NOMO-1 (cell line): ENCODE measurements around the gene SOX21.
"Not testable (repeated sequence)": the region's sequence is repeated elsewhere in the genome, so short reads cannot be mapped to it uniquely, and the experiment has no call there.

Experiments used
- DNase-seq, 2 experiments: peaks; one replicate each; lab custom pipeline; 2025; ENCODE audit not compliant: unreplicated experiment in 2 of 2; lab: John Stamatoyannopoulos, UW

Gene SOX21

DNA sequence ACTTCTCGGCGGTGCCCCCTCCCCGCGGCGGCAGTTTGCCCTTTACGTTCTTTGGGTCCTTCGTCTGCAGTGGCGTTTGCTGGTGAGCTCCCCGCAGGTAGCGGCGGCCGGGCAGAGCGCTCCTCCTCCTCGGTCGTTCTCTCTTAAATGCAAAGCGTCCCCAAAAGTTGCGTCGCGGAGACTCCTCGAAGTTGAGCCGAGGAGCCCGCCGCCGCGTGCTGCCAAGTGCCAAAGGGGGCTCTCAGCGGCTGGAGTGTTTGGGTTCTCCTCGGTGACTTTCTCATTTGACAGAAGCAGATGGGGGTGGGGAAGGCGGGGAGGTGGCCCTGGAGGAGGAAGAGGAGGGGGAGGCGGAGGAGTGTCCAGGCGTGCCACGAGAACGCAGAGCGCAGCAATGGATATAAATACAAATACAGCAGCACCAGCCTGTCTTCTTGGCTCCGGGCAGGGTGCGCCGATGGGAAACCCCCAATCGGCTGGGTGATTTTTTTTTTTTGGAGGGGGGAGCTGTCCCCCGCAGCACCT lies at the start of gene SOX21:
SOX21 (minus strand) TSS at position 259 of the 525 bp plus-strand sequence. CDS start 496 bp downstream, outside the sequence.
- DNase-seq, result no peak

GRCh38 chr13:94761407-94761806 lies 49.1 kb upstream of the SOX21 start:
- no peak for DNase-seq

GRCh38 chr13:94759120-94759728 lies 46.9 kb upstream of the SOX21 start:
- DNase-seq, result no peak

DNA sequence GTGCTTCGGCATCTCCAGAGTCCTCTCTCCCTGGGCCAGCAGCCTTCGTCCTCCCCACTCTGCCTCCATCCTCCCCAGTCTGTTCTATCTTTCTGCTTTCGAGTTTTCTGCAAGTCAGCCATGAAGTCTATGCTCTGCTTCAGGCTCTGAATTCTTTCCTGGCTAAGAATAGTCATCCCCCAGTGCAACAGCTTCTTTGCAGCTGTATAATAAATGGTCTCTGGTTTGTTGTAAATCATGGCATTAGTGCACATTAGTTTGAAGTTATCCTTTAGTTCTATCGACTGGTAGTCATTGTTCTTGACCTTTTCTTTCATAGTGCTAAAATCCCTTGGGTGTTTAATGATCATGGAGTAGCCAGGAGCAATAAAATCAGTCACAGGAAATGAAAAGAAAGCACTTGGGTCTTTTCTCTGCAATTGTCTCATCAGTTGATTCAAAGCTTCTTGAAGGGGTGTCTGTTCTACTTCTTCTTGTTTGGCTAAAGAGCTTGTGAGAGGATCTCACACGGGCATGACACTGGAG lies 46.2 kb upstream of the SOX21 start:
- no peak for DNase-seq

DNA sequence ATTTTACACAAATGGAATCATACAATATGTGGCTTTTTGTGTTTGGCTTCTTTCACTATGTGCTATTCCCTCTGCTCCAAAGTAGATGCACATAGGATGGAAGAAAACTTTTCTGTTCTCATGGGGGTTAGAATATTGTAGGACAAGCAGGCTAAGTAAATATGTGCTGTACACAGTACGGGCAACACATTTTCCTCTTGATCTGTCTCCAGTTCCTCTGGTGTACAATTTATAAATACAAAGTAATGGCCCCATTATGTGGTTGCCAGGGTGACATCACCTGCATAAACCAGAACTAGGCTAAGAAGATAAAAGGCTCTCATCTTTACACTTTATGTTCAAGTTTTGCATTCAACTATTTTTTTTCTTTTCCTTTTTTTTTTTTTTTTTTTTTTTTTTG lies 41.0 kb upstream of the SOX21 start:
- DNase-seq, result no peak

DNA sequence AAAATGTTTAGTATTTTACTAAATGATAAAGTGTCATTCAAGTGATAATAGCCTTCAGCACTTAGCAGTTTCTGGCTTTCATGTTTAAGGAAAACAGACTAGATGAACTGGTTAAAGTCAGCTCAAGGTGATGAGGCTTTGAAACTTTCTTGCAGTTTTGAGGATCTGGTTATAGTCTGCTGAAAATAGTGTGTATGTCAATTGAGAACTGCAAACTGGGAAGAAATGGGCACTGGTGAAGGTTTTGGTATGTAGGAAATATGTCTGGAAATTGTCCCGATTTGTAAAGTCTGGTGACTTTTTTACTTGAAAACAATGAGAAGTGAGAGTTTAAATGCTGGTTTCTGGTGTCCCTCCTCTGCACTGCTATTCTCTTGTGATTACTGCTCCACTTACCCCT lies 36.8 kb upstream of the SOX21 start:
- no peak for DNase-seq

DNA sequence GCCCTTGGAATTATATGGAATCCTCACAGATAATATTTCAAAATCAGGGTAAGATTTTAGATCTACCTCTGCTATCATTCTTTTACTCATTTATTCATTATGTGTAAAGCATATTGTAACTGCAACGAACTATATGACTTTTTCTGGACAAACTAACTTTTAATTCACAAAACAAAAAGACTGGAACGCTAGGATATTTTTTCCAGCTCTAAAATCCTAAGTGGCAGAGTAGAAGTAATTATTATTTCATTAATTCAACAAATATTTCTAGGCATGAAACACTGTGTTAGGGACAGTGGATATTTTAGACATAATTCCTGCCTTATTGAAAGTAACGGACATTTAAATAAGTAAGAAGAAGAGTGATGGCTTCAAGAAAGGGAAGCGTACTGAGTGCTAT lies 26.9 kb upstream of the SOX21 start:
- no peak for DNase-seq

DNA sequence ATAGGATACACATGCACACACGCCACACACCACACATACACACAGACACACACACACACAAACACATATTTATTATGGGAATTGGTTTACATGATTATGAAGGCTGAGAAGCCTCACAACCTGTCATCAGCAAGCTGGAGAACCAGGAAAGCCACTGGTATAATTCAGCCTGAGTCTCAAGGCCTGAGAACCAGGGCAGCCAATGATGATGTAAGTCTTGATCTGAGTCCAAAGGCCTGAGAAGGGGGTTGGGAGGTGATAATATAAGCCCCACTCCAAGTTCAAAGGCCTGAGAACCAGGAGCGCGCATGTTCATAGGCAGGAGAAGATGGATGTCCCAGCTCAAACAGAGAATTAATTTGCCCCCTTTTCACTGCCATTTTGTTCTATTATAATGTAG lies 18.7 kb upstream of the SOX21 start:
- no peak for DNase-seq

DNA sequence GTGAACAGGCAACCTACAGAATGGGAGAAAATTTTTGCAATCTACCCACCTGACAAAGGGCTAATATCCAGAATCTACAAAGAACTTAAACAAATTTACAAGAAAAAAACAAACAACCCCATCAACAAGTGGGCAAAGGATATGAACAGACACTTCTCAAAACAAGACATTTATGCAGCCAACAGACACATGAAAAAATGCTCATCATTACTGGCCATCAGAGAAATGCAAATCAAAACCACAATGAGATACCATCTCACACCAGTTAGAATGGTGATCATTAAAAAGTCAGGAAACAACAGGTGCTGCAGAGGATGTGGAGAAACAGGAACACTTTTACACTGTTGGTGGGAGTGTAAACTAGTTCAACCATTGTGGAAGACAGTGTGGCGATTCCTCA lies 17.6 kb upstream of the SOX21 start:
- not testable (repeated sequence) for DNase-seq

GRCh38 chr13:94726425-94726824 lies 14.1 kb upstream of the SOX21 start:
- DNase-seq, result no peak

- DNase-seq, result no peak
Measured at GRCh38 chr13:94722609-94723345, 10.4 kb upstream of the SOX21 start.

DNA sequence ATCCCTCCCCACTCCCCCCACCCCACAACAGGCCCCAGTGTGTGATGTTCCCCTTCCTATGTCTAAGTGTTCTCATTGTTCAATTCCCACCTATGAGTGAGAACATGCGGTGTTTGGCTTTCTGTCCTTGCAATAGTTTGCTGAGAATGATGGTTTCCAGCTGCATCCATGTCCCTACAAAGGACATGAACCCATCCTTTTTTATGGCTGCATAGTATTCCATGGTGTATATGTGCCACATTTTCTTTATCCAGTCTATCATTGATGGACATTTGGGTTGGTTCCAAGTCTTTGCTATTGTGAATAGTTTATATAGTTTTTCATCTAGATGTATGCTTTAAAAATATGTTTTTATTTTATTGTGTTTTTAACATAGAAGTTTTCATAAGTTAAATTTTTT lies 6.4 kb upstream of the SOX21 start:
- not testable (repeated sequence) for DNase-seq

- DNase-seq, result no peak
Measured at GRCh38 chr13:94717916-94718315, 5.6 kb upstream of the SOX21 start.

DNA sequence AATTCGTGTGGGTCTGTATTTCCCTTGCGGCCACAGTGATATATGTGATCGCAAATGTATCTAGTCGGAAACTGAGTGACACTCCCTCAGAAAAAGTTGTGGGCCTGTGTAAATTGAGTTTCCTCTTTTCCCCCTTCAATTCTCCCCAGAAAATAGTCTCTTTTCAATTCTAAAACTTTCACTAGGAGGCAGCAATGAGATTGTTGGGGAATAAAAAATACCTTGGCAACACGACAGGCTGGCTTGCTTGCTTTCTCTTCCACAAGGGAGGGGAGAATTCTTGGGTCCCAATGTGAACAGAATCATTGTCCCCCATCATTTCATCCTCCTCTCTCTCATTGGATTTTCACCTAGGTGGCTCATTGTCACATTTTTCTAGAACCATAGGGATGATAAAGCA lies 3.7 kb upstream of the SOX21 start:
- no peak for DNase-seq

- no peak for DNase-seq
Measured at GRCh38 chr13:94713561-94714182, 1.3 kb upstream of the SOX21 start.

DNA sequence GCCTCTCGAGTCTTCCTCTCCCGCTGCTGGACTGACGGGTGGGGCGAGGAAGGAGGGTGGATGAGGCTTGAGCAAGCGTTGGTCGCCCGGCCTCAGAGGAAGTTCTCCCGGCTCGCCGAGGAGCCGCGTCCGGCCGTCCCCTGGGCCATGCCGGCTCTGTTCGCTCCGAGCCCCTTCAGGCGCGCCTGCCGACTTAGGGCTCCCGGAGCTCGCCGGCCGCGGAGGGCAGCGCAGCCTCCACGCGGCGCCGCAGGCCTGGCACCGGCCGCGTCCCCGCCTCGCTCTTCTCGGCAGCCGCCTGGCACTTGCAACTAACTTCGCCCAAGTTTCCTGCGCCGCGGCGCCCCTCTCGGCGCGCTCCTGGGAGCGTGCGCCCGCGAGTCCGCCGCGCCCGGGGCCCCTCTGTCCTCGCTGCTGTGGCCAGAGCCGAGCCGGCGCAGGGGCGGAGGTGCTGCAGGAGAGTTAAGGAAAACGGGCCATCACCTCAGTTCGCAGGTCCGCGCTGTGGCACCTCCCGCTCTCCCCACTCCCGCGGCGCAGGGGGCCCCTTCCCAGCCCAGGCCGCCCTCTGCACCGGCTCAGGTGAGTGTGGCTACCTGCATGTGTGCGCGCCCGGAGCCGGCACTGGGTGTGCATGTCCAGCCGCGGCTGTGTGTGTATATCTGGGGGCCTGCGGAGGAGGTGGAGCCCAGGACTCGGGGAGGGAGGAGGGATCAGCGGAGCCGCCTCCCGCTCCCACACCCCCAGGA lies 641 bp upstream of the SOX21 start:
- DNase-seq, result no peak

- DNase-seq, result no peak
Measured at GRCh38 chr13:94711561-94712286, 621 bp downstream of the SOX21 start.

DNA sequence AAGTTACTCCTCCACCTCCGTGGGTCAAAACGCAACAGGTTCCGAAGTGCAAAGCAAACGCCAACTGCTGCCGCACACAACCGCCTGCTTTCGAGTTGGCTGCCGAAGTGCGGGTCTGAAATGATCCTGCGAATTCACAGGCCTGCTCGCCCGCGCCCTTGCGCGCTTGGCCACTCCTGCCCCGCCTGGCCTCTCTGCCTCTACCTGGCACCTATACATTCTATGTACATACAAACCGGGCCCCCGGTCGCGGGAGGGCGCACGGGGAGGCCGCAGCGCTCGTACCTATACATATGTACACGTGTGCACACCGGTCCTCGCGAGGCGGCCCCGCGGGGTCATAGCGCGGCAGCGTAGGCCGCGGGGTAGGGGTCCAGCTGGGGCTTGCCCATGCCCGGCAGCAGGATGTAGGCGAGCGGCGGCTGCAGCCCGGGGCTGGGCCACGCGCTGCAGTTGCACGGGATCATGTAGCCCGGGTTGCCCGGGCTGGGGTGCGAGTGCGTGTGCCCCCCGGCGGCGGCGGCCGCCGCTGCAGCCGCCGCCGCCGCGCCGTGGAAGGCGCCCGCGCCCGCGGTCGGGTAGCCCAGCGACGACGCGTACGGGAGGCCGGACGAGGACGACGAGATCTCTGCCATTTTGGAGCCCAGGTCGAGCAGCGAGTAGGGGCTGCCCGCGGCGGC lies 1.3 kb downstream of the SOX21 start:
- DNase-seq, result no peak

- no peak for DNase-seq
Measured at GRCh38 chr13:94710065-94710781, 2.1 kb downstream of the SOX21 start.
